ENCODE results near the gene SLC25A47.

GRCh38 chr14:100376751-100377171, 53.6 kb downstream of the SLC25A47 start:
- TF ChIP-seq CTCF (IDR thresholded peaks at IDR 0.05) (no peak), NFYB (CRISPR knock-in tag; conservative IDR thresholded peaks at IDR 0.05; ENCODE audit: low read depth) (no peak), PRRX2 (CRISPR knock-in tag; IDR thresholded peaks at IDR 0.05) (no peak)
